Measurements from ENCODE around the gene GTPBP3. TPM values are rescaled to one million over a fixed set of nuclear protein-coding genes. Genes with fewer than 3 reads are reported as not detected.

GTPBP3 gene
- total RNA-seq, 2 experiments from 2014 or later: 30.9 to 41.3 TPM

- H3K27me3 Mint-ChIP-seq: no peaks in the 10 kb centered on the region
- no peak overlapping the region for H3K4me3 Mint-ChIP-seq
- H3K4me1 Mint-ChIP-seq: peaks cover 40% of the 10 kb centered on the region
- H3K9me3 Mint-ChIP-seq: no peaks in the 10 kb centered on the region
- peaks cover 17% of the 10 kb centered on the region for H3K36me3 Mint-ChIP-seq (ENCODE audit: low read depth)
- DNase-seq: no peak
- CTCF ChIA-PET: interaction anchor here (0.6 to 1.2 kb wide), 3 partner anchors 15 to 30 kb away, joined by 3 to 4 read pairs (median 3); no protein-coding TSS in a partner anchor
- no peak overlapping the region for H3K27ac Mint-ChIP-seq
- POLR2A ChIA-PET: no interaction called here
These were observed 24.9 kb upstream of the GTPBP3 start for GRCh38 chr19:17312189-17313113.

GRCh38 chr19:17314007-17314593, 23.3 kb upstream of the GTPBP3 start:
- Mint-ChIP-seq H3K27me3 (no peaks in the 10 kb centered on the region), H3K27ac (no peak overlapping the region), H3K36me3 (ENCODE audit: low read depth) (peaks cover 15% of the 10 kb centered on the region), H3K4me3 (no peak overlapping the region), H3K4me1 (peaks cover 33% of the 10 kb centered on the region), H3K9me3 (no peaks in the 10 kb centered on the region)
- ChIA-PET POLR2A (no interaction called here), CTCF (interaction anchor here (1.1 to 1.2 kb wide), 2 partner anchors 13 to 18 kb away, joined by 3 read pairs; no protein-coding TSS in a partner anchor)
- no peak for DNase-seq

- CTCF ChIA-PET: interaction anchor here (1.1 kb wide), 1 partner anchor 12 kb away, joined by 3 read pairs; no protein-coding TSS in a partner anchor
- H3K36me3 Mint-ChIP-seq (ENCODE audit: low read depth): peaks cover 25% of the 10 kb centered on the region
- DNase-seq: no peak
- H3K9me3 Mint-ChIP-seq: no peaks in the 10 kb centered on the region
- peaks cover 16% of the 10 kb centered on the region for H3K4me1 Mint-ChIP-seq
- H3K27ac Mint-ChIP-seq: no peak overlapping the region
- POLR2A ChIA-PET: no interaction called here
- no peak overlapping the region for H3K4me3 Mint-ChIP-seq
- no peaks in the 10 kb centered on the region for H3K27me3 Mint-ChIP-seq
These were observed 18.4 kb upstream of the GTPBP3 start for GRCh38 chr19:17318966-17319365.

GRCh38 chr19:17319473-17320238, 17.7 kb upstream of the GTPBP3 start:
- H3K36me3 Mint-ChIP-seq (ENCODE audit: low read depth): peaks cover 22% of the 10 kb centered on the region
- no peaks in the 10 kb centered on the region for H3K9me3 Mint-ChIP-seq
- CTCF ChIA-PET: interaction anchor here (0.6 to 1.1 kb wide), 2 partner anchors 11 to 80 kb away, joined by 3 read pairs; no protein-coding TSS in a partner anchor
- POLR2A ChIA-PET: no interaction called here
- H3K27me3 Mint-ChIP-seq: no peaks in the 10 kb centered on the region
- H3K4me3 Mint-ChIP-seq: no peak overlapping the region
- DNase-seq: no peak
- peaks cover 16% of the 10 kb centered on the region for H3K4me1 Mint-ChIP-seq
- H3K27ac Mint-ChIP-seq: no peak overlapping the region

- Mint-ChIP-seq H3K9me3 (no peaks in the 10 kb centered on the region), H3K36me3 (ENCODE audit: low read depth) (peaks cover 21% of the 10 kb centered on the region), H3K27ac (no peak overlapping the region), H3K4me3 (no peak overlapping the region), H3K27me3 (no peaks in the 10 kb centered on the region), H3K4me1 (peaks cover 16% of the 10 kb centered on the region)
- DNase-seq: no peak
- POLR2A ChIA-PET: no interaction called here
- CTCF ChIA-PET: interaction anchor here (1.1 to 1.9 kb wide), 2 partner anchors 11 to 15 kb away, joined by 3 to 6 read pairs; partner anchors contain the start of gene MRPL34
These were observed 16.9 kb upstream of the GTPBP3 start for GRCh38 chr19:17320435-17320834.

- no peak for DNase-seq
- H3K27ac Mint-ChIP-seq: no peak overlapping the region
- H3K36me3 Mint-ChIP-seq (ENCODE audit: low read depth): peaks cover 14% of the 10 kb centered on the region
- no peaks in the 10 kb centered on the region for H3K9me3 Mint-ChIP-seq
- CTCF ChIA-PET: interaction anchor here (1.4 to 1.9 kb wide), 2 partner anchors 11 to 17 kb away, joined by 4 to 6 read pairs; partner anchors contain the start of gene MRPL34
- H3K4me3 Mint-ChIP-seq: no peak overlapping the region
- H3K4me1 Mint-ChIP-seq: peaks cover 11% of the 10 kb centered on the region
- POLR2A ChIA-PET: no interaction called here
- H3K27me3 Mint-ChIP-seq: no peaks in the 10 kb centered on the region
These were observed 15.5 kb upstream of the GTPBP3 start for GRCh38 chr19:17321655-17322489.

- H3K36me3 Mint-ChIP-seq (ENCODE audit: low read depth): peaks cover 14% of the 10 kb centered on the region
- no peak overlapping the region for H3K4me3 Mint-ChIP-seq
- no peak for DNase-seq
- H3K27me3 Mint-ChIP-seq: no peaks in the 10 kb centered on the region
- CTCF ChIA-PET: no interaction called here
- peaks cover 6% of the 10 kb centered on the region for H3K4me1 Mint-ChIP-seq
- no peaks in the 10 kb centered on the region for H3K9me3 Mint-ChIP-seq
- POLR2A ChIA-PET: no interaction called here
- H3K27ac Mint-ChIP-seq: no peak overlapping the region
These were observed 14.5 kb upstream of the GTPBP3 start for GRCh38 chr19:17322854-17323253.

GRCh38 chr19:17323300-17323963, 13.9 kb upstream of the GTPBP3 start:
- H3K9me3 Mint-ChIP-seq: no peaks in the 10 kb centered on the region
- DNase-seq: no peak
- H3K4me3 Mint-ChIP-seq: no peak overlapping the region
- H3K4me1 Mint-ChIP-seq: peaks cover 6% of the 10 kb centered on the region
- H3K27ac Mint-ChIP-seq: no peak overlapping the region
- CTCF ChIA-PET: interaction anchor here (0.7 to 1.6 kb wide), 3 partner anchors 8 to 18 kb away, joined by 3 to 5 read pairs (median 3); partner anchors contain the start of gene MRPL34
- peaks cover 14% of the 10 kb centered on the region for H3K36me3 Mint-ChIP-seq (ENCODE audit: low read depth)
- POLR2A ChIA-PET: no interaction called here
- no peaks in the 10 kb centered on the region for H3K27me3 Mint-ChIP-seq

- Mint-ChIP-seq H3K27me3 (no peaks in the 10 kb centered on the region), H3K9me3 (no peaks in the 10 kb centered on the region), H3K4me3 (no peak overlapping the region), H3K4me1 (peaks cover 6% of the 10 kb centered on the region), H3K27ac (no peak overlapping the region), H3K36me3 (ENCODE audit: low read depth) (peaks cover 14% of the 10 kb centered on the region)
- DNase-seq: no peak
- ChIA-PET CTCF (interaction anchor here (0.7 to 1.6 kb wide), 3 partner anchors 9 to 19 kb away, joined by 3 to 5 read pairs (median 3); partner anchors contain the start of gene MRPL34), POLR2A (no interaction called here)
These were observed 13.4 kb upstream of the GTPBP3 start for GRCh38 chr19:17323964-17324332.

- Mint-ChIP-seq H3K4me3 (no peak overlapping the region), H3K9me3 (no peaks in the 10 kb centered on the region), H3K27ac (no peak overlapping the region), H3K4me1 (peaks cover 8% of the 10 kb centered on the region), H3K27me3 (peaks cover 2% of the 10 kb centered on the region), H3K36me3 (ENCODE audit: low read depth) (peaks cover 14% of the 10 kb centered on the region)
- POLR2A ChIA-PET: no interaction called here
- no peak for DNase-seq
- CTCF ChIA-PET: interaction anchor here (0.7 to 1.6 kb wide), 3 partner anchors 8 to 19 kb away, joined by 3 to 5 read pairs (median 3); partner anchors contain the start of gene MRPL34
These were observed 12.8 kb upstream of the GTPBP3 start for GRCh38 chr19:17324357-17325114.

- peaks cover 12% of the 10 kb centered on the region for H3K4me1 Mint-ChIP-seq
- no peak overlapping the region for H3K27ac Mint-ChIP-seq
- ChIA-PET CTCF (interaction anchor here (1.4 to 1.6 kb wide), 2 partner anchors 8 to 20 kb away, joined by 3 to 5 read pairs; partner anchors contain the start of gene MRPL34), POLR2A (no interaction called here)
- no peak for DNase-seq
- peaks cover 7% of the 10 kb centered on the region for H3K27me3 Mint-ChIP-seq
- H3K9me3 Mint-ChIP-seq: no peaks in the 10 kb centered on the region
- no peak overlapping the region for H3K4me3 Mint-ChIP-seq
- peaks cover 12% of the 10 kb centered on the region for H3K36me3 Mint-ChIP-seq (ENCODE audit: low read depth)
These were observed 12.2 kb upstream of the GTPBP3 start for GRCh38 chr19:17325133-17325532.
